ENCODE data around the gene PTPRCAP. TPM values are rescaled to one million over a fixed set of nuclear protein-coding genes. Genes with fewer than 3 reads are reported as not detected.
"Not testable (repeated sequence)": the region's sequence is repeated elsewhere in the genome, so short reads cannot be mapped to it uniquely, and the experiment has no call there.

Gene PTPRCAP
- total RNA-seq, 2 donors from 2014 or later: 1.9 to 2.8 TPM

DNA sequence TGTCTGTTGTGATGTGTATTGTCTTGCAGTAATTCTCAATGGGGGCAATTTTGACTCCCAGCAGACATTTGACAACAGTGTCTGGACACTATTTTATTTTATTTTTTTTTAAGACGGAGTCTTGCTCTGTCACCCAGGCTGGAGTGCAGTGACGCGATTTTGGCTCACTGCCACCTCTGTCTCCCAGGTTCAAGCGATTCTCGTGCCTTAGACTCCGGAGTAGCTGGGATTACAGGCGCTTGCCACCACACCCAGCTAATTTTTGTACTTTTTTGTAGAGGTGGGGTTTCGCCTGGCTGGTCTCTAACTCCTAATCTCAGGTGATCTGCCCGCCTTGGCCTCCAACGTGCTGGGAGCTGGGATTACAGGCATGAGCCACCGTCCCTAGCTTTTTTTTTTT is 7.8 kb downstream of the PTPRCAP start:
- no peak for DNase-seq (ENCODE audit: low spot score)
- peaks cover 42% of the 10 kb centered on the region for H3K36me3 ChIP-seq
- H3K27me3 ChIP-seq: no peaks in the 10 kb centered on the region
- H3K27ac ChIP-seq: no peak overlapping the region
- TF ChIP-seq, protein P1, sequence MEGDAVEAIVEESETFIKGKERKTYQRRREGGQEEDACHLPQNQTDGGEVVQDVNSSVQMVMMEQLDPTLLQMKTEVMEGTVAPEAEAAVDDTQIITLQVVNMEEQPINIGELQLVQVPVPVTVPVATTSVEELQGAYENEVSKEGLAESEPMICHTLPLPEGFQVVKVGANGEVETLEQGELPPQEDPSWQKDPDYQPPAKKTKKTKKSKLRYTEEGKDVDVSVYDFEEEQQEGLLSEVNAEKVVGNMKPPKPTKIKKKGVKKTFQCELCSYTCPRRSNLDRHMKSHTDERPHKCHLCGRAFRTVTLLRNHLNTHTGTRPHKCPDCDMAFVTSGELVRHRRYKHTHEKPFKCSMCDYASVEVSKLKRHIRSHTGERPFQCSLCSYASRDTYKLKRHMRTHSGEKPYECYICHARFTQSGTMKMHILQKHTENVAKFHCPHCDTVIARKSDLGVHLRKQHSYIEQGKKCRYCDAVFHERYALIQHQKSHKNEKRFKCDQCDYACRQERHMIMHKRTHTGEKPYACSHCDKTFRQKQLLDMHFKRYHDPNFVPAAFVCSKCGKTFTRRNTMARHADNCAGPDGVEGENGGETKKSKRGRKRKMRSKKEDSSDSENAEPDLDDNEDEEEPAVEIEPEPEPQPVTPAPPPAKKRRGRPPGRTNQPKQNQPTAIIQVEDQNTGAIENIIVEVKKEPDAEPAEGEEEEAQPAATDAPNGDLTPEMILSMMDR (IDR thresholded peaks at IDR 0.05): no peak
- H3K4me1 ChIP-seq: peaks cover 0 to 25% of the 10 kb centered on the region in 2 donors
- no peaks in the 10 kb centered on the region for H3K9me3 ChIP-seq
- no peak overlapping the region for H3K4me3 ChIP-seq

DNA sequence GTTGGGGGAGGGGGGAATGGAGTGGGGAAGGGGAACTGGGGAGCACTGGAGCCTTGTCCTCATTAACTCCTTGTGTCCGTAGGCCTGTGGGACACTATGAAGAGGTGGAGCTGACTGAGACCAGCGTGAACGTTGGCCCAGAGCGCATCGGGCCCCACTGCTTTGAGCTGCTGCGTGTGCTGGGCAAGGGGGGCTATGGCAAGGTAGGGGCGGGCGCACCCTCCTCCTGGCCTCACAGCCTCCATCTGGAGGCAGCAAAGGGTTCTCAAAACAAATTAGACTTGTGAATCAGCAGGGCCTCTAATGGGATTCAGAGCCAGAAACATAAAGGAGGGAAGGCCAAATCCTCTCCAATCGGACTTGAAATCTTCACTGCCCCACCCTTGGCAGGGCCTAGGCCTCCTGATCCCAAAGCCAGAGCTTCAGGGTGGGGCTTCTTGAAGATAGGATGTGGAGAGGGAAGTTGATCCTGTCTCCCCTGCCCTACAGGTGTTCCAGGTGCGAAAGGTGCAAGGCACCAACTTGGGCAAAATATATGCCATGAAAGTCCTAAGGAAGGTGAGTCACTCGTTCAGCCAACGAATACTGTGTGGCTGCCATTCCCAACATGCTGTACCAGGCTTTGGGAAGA is 8.3 kb downstream of the PTPRCAP start:
- peaks cover 0 to 25% of the 10 kb centered on the region in 2 donors for H3K4me1 ChIP-seq
- peaks cover 36% of the 10 kb centered on the region for H3K36me3 ChIP-seq
- H3K4me3 ChIP-seq: peak overlapping the region; percentile 78 to 98
- H3K27ac ChIP-seq: peak overlapping the region; percentile 90
- no peak for DNase-seq (ENCODE audit: low spot score)
- TF ChIP-seq, protein P1 (IDR thresholded peaks at IDR 0.05): no peak
- no peaks in the 10 kb centered on the region for H3K9me3 ChIP-seq
- H3K27me3 ChIP-seq: no peaks in the 10 kb centered on the region

DNA sequence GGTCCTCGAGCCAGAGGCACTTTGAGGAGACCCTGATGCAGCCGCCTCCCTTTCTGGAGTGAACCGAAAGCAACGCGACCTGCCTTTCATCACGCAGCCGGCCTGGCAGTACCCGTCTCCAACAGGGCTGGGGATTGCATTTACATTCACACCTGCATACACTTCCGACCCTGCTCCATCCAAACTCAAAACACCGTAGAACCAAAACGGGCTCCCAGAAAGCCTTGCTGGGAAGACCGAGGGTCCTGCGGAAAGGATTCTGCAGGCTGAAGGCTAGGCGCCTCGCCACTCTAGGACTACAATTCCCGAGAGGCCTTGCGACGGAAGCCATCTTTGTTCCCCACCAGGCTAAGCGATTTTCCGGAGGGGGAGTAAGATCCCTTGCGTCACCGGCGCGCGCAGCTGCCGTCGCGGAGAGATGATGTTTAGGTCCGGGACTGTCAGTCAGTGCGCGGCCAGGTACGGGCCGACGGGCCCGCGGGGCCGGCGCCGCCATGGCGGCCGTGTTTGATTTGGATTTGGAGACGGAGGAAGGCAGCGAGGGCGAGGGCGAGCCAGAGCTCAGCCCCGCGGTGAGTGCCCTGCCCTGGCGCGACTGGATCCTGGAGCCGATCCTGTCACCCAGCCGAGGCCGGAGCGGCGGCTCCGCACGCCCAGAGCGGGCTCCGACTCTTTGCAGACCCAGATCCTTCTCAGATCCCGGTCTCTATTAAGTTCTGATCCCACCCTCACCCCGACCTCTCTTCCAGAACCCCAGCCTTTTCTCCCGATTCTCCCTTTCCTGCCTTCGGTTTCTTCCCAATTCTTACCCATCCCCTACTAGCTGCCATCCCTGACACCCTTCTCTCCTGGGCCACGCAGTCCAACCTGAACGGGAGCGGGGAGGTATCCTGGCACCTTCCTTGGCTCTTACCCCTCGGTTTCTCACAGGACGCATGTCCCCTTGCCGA is 9.2 kb downstream of the PTPRCAP start, which contains the start of gene RPS6KB2:
TSS of gene RPS6KB2 (plus strand) at position 443 of the 950 bp plus-strand sequence. CDS start at position 495, 52 bp downstream.
- peak within 1 kb of the TSS; percentile 78 to 98 for H3K4me3 ChIP-seq

DNA sequence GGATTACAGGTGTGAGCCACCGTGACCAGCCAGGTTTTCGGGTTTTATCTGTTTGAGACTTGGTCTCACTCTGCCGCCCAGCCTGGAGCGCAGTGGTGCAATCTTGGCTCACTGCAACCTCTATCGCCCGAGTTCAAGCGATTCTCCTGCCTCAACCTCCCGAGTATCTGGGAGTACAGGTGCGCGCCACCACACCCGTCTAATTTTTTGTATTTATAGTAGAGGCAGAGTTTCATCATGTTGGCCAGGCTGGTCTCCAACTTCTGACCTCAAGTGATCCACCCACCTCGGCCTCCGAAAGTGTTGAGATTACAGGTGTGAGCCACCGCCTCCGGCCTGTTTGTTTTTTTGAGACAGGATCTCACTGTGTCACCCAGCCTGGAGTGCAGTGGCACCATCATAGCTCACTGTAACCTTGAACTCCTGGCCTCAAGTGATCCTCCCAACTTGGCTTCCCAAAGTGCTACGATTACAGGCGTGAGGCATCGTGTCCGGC is 10.1 kb downstream of the PTPRCAP start:
- H3K36me3 ChIP-seq: peaks cover 19% of the 10 kb centered on the region

More for the DNA sequence above, 9.2 kb downstream of the PTPRCAP start, which contains the start of gene RPS6KB2:
- H3K4me1 ChIP-seq: peaks cover 0 to 25% of the 10 kb centered on the region in 2 donors
- TF ChIP-seq, protein P1 (IDR thresholded peaks at IDR 0.05): peak in 1 of 2 donors; percentile 13
- H3K27ac ChIP-seq: peak within 1 kb of the TSS; percentile 90
- DNase-seq (ENCODE audit: low spot score): peak; percentile 99
- no peaks in the 10 kb centered on the region for H3K27me3 ChIP-seq
- peaks cover 28% of the 10 kb centered on the region for H3K36me3 ChIP-seq
- no peaks in the 10 kb centered on the region for H3K9me3 ChIP-seq

DNA sequence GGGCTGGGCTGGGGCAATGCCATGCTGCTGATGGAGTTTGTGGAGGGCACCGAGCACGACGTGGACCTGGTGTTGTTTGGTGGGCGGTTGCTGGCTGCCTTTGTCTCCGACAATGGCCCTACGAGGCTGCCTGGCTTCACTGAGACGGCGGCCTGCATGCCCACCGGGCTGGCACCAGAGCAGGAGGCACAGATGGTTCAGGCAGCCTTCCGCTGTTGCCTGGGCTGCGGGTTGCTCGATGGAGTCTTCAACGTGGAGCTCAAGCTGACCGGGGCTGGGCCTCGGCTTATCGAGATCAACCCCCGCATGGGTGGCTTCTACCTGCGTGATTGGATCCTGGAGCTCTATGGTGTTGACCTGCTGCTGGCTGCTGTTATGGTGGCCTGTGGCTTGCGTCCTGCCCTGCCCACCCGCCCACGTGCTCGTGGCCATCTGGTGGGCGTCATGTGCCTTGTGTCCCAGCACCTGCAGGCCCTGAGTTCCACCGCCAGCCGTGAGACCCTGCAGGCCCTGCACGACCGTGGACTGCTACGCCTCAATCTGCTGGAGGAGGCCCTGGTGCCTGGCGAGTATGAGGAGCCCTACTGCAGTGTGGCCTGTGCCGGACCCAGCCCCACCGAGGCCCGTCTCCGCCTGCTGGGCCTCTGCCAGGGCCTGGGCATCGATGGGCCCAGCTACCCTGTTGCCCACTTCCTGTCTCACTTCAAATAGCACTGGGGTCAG is 13.4 kb downstream of the PTPRCAP start:
- Histone ChIP-seq H3K9me3 (no peaks in the 10 kb centered on the region), H3K27ac (no peak overlapping the region), H3K36me3 (no peaks in the 10 kb centered on the region), H3K4me1 (peaks cover 0 to 30% of the 10 kb centered on the region in 2 donors), H3K27me3 (no peaks in the 10 kb centered on the region), H3K4me3 (no peak overlapping the region)
- TF ChIP-seq, protein P1 (IDR thresholded peaks at IDR 0.05): no peak
- DNase-seq (ENCODE audit: low spot score): no peak

More for the DNA sequence above, 10.1 kb downstream of the PTPRCAP start:
- DNase-seq (ENCODE audit: low spot score); H3K27me3 ChIP-seq; H3K9me3 ChIP-seq: not testable (repeated sequence)
- peak overlapping the region; percentile 78 to 98 for H3K4me3 ChIP-seq
- H3K27ac ChIP-seq: peak overlapping the region; percentile 90
- H3K4me1 ChIP-seq: peaks cover 0 to 25% of the 10 kb centered on the region in 2 donors
